Astrocyte (in vitro differentiated cells and primary cell): Measurements from ENCODE around the gene MGST3. TPM values are rescaled to one million over a fixed set of nuclear protein-coding genes. Genes with fewer than 3 reads are reported as not detected.
"Not testable (repeated sequence)": the region's sequence is repeated elsewhere in the genome, so short reads cannot be mapped to it uniquely, and the experiment has no call there.

Experiments used
- DNase-seq: peaks from one replicate; pipeline ENCODE4 v3.0.0-alpha.2; 2010; ENCODE audit warnings: low read depth
- FAIRE-seq: peaks from 2 replicates; lab custom pipeline; 2011; peaks lifted over from hg19 to GRCh38; lab: Jason Lieb, UNC
- H2AFZ ChIP-seq: 2 replicates; pipeline ENCODE4 v1.6.0; 2012; ENCODE audit warnings: low read depth, low read length, inconsistent platforms
- H3K27ac ChIP-seq: 2 replicates; pipeline ENCODE4 v1.5.1; 2011; ENCODE audit warnings: low read depth, low read length, inconsistent platforms
- H3K27me3 ChIP-seq: 2 replicates; pipeline ENCODE4 v1.6.0; 2011; ENCODE audit warnings: low read length, inconsistent platforms; ENCODE audit not compliant: insufficient read depth
- H3K36me3 ChIP-seq: 2 replicates; pipeline ENCODE4 v1.5.1; 2011; ENCODE audit warnings: low read length, inconsistent platforms; ENCODE audit not compliant: insufficient read depth
- H3K4me1 ChIP-seq: 2 replicates; pipeline ENCODE4 v1.5.1; 2011; ENCODE audit warnings: low read length, inconsistent platforms; ENCODE audit not compliant: insufficient read depth
- H3K4me2 ChIP-seq: 2 replicates; pipeline ENCODE4 v1.6.0; 2012; ENCODE audit warnings: low read length, inconsistent platforms
- H3K4me3 ChIP-seq: 2 replicates; pipeline ENCODE4 v1.5.1; 2011; ENCODE audit warnings: low read depth, mild to moderate bottlenecking, low read length, inconsistent platforms; ENCODE audit not compliant: insufficient read depth
- H3K79me2 ChIP-seq: 2 replicates; pipeline ENCODE4 v1.6.0; 2012; ENCODE audit warnings: mild to moderate bottlenecking, low read length, inconsistent platforms; ENCODE audit not compliant: insufficient read depth
- H3K9ac ChIP-seq: 2 replicates; pipeline ENCODE4 v1.6.0; 2012; ENCODE audit warnings: mild to moderate bottlenecking, low read length, inconsistent platforms
- H3K9me3 ChIP-seq: 2 replicates; pipeline ENCODE4 v1.5.1; 2012; ENCODE audit warnings: low read depth, mild to moderate bottlenecking, low read length, inconsistent platforms; ENCODE audit not compliant: insufficient read depth
- H4K20me1 ChIP-seq: 2 replicates; pipeline ENCODE4 v1.6.0; 2012; ENCODE audit warnings: low read length, inconsistent platforms; ENCODE audit not compliant: insufficient read depth
- H3K27ac Mint-ChIP-seq: one replicate; pipeline ENCODE4 v1.8.0; 2021; ENCODE audit warnings: mild to moderate bottlenecking, mixed read lengths; ENCODE audit not compliant: unreplicated experiment
- H3K27me3 Mint-ChIP-seq: one replicate; pipeline ENCODE4 v1.8.0; 2021; ENCODE audit warnings: low read depth, mixed read lengths; ENCODE audit not compliant: unreplicated experiment
- H3K36me3 Mint-ChIP-seq: one replicate; pipeline ENCODE4 v1.8.0; 2021; ENCODE audit warnings: low read depth, mixed read lengths; ENCODE audit not compliant: unreplicated experiment
- H3K4me1 Mint-ChIP-seq: one replicate; pipeline ENCODE4 v1.8.0; 2021; ENCODE audit warnings: low read depth, mixed read lengths; ENCODE audit not compliant: unreplicated experiment
- H3K4me3 Mint-ChIP-seq: one replicate; pipeline ENCODE4 v1.8.0; 2021; ENCODE audit warnings: mild to moderate bottlenecking, moderate library complexity, mixed read lengths; ENCODE audit not compliant: unreplicated experiment
- H3K9me3 Mint-ChIP-seq: one replicate; pipeline ENCODE4 v1.8.0; 2021; ENCODE audit warnings: mild to moderate bottlenecking, mixed read lengths; ENCODE audit not compliant: unreplicated experiment
- CTCF ChIP-seq: IDR thresholded peaks from 2 replicates; pipeline ENCODE4 v1.5.1; 2011; ENCODE audit warnings: low read depth, mild to moderate bottlenecking, inconsistent platforms, low read length, moderate library complexity; ENCODE audit not compliant: insufficient read depth
- EZH2 ChIP-seq: IDR thresholded peaks from 2 replicates; pipeline ENCODE4 v1.6.1; 2012; ENCODE audit warnings: mild to moderate bottlenecking, low read length, inconsistent platforms; ENCODE audit not compliant: insufficient read depth
- total RNA-seq: library from RNA; stranded (reverse); gene quantifications from 2 replicates; pipeline ENCODE4 v1.2.1, GENCODE V29; 2021

Gene MGST3
- total RNA-seq, 1 donor from 2014 or later = 210 TPM

- DNase-seq = no peak
- Mint-ChIP-seq H3K4me1 (peaks cover 3% of the 10 kb centered on the region), H3K9me3 (no peaks in the 10 kb centered on the region), H3K4me3 (peak overlapping the region; percentile 99), H3K27me3 (peaks cover 2% of the 10 kb centered on the region), H3K27ac (peak overlapping the region; percentile 51), H3K36me3 (no peaks in the 10 kb centered on the region)
- H2AFZ ChIP-seq = peak overlapping the region; percentile 94
- TF ChIP-seq EZH2 (no peak), CTCF (no peak)
- H4K20me1 ChIP-seq = peaks cover 26% of the 10 kb centered on the region
- H3K27ac ChIP-seq = no peak overlapping the region
- H3K9me3 ChIP-seq = no peaks in the 10 kb centered on the region
- peak overlapping the region; percentile 96 for H3K4me2 ChIP-seq
- H3K79me2 ChIP-seq = peaks cover 37% of the 10 kb centered on the region
- H3K36me3 ChIP-seq = peaks cover 2% of the 10 kb centered on the region
- peaks cover 18% of the 10 kb centered on the region for H3K4me1 ChIP-seq
- no peak for FAIRE-seq
- H3K4me3 ChIP-seq = peak overlapping the region; percentile 98
- H3K27me3 ChIP-seq = peaks cover 3% of the 10 kb centered on the region
- peak overlapping the region; percentile 92 for H3K9ac ChIP-seq
These were observed 67.7 kb downstream of the MGST3 start for GRCh38 chr1:165698761-165699052.

GRCh38 chr1:165699577-165699976, 68.5 kb downstream of the MGST3 start:
- no peaks in the 10 kb centered on the region for H3K36me3 ChIP-seq
- FAIRE-seq (no peak), DNase-seq (no peak)
- no peak overlapping the region for H3K4me3 ChIP-seq
- Mint-ChIP-seq H3K27me3 (peaks cover 2% of the 10 kb centered on the region), H3K4me1 (peaks cover 3% of the 10 kb centered on the region), H3K36me3 (no peaks in the 10 kb centered on the region), H3K4me3 (peak overlapping the region; percentile 99), H3K27ac (no peak overlapping the region), H3K9me3 (no peaks in the 10 kb centered on the region)
- H2AFZ ChIP-seq = no peak overlapping the region
- H3K9me3 ChIP-seq = no peaks in the 10 kb centered on the region
- H3K27me3 ChIP-seq = peaks cover 3% of the 10 kb centered on the region
- H3K9ac ChIP-seq = no peak overlapping the region
- TF ChIP-seq EZH2 (no peak), CTCF (no peak)
- H4K20me1 ChIP-seq = peaks cover 26% of the 10 kb centered on the region
- peaks cover 30% of the 10 kb centered on the region for H3K79me2 ChIP-seq
- no peak overlapping the region for H3K4me2 ChIP-seq
- peaks cover 18% of the 10 kb centered on the region for H3K4me1 ChIP-seq
- no peak overlapping the region for H3K27ac ChIP-seq

- not testable (repeated sequence) for FAIRE-seq, H3K36me3 Mint-ChIP-seq, H4K20me1 ChIP-seq, H3K27me3 ChIP-seq, H3K4me3 Mint-ChIP-seq, H2AFZ ChIP-seq, DNase-seq, H3K27ac Mint-ChIP-seq, H3K4me1 Mint-ChIP-seq, H3K9ac ChIP-seq, H3K27me3 Mint-ChIP-seq, H3K27ac ChIP-seq, H3K4me2 ChIP-seq, H3K36me3 ChIP-seq, H3K4me3 ChIP-seq, H3K9me3 Mint-ChIP-seq, H3K9me3 ChIP-seq, H3K4me1 ChIP-seq
- H3K79me2 ChIP-seq = peaks cover 14% of the 10 kb centered on the region
These were observed 70.9 kb downstream of the MGST3 start for GRCh38 chr1:165701922-165702321.
